Gastrocnemius medialis (tissue), 4 donors: ENCODE results near the gene ZP1. TPM values are rescaled to one million over a fixed set of nuclear protein-coding genes. Genes with fewer than 3 reads are reported as not detected.
"Not testable (repeated sequence)": the region's sequence is repeated elsewhere in the genome, so short reads cannot be mapped to it uniquely, and the experiment has no call there.

ENCODE experiments used
- ATAC-seq, 2 donors: fragments of 150-250 bp; one replicate each; pipeline ENCODE4 v1.9.1; 2016
- DNase-seq, 2 donors: peaks; one replicate each; pipeline ENCODE4 v3.0.0-alpha.2; 2019
- H3K27ac ChIP-seq, 4 donors: fragments of 200-600 bp; sonication (generic); 1 replicate in 1 of 4; 2 replicates in 3 of 4; pipeline ENCODE4 v1.5.1; 2016 to 2018; ENCODE audit warnings: mild to moderate bottlenecking in 2 of 4, moderate library complexity in 1 of 4
- H3K27me3 ChIP-seq, 3 donors: fragments of 200-600 bp; sonication (generic) in 2 of 3; 1 replicate in 1 of 3; 2 replicates in 2 of 3; pipeline versions ENCODE4 v1.5.1 to v1.6.0; 2016 to 2019; ENCODE audit warnings: mild to moderate bottlenecking in 1 of 3, moderate library complexity in 1 of 3
- H3K36me3 ChIP-seq, 2 donors: fragments of 200-600 bp; sonication (generic) in 1 of 2; one replicate each; pipeline ENCODE4 v1.5.1; 2017 to 2018
- H3K4me1 ChIP-seq, 2 donors: fragments of 200-600 bp; sonication (generic) in 1 of 2; one replicate each; pipeline ENCODE4 v1.5.1; 2016 to 2017; ENCODE audit warnings: mild to moderate bottlenecking in 2 of 2
- H3K4me3 ChIP-seq, 4 donors: fragments of 200-600 bp; sonication (generic) in 3 of 4; 1 replicate in 1 of 4; 2 replicates in 3 of 4; pipeline ENCODE4 v1.5.1; 2016 to 2019; ENCODE audit warnings: mild to moderate bottlenecking in 2 of 4
- H3K9me3 ChIP-seq, 3 donors: fragments of 200-600 bp; sonication (generic) in 2 of 3; 1 replicate in 1 of 3; 2 replicates in 2 of 3; pipeline ENCODE4 v1.5.1; 2016 to 2019
- POLR2A ChIP-seq, 2 donors: fragments of 450-650 bp; IDR thresholded peaks; one replicate each; pipeline ENCODE4 v1.6.1; 2017; ENCODE audit warnings: antibody characterized with exemption in 2 of 2, mild to moderate bottlenecking in 2 of 2, moderate library complexity in 2 of 2
- in situ Hi-C, 4 donors: fragments of 200-750 bp; cut with MboI; loops; one replicate each; pipeline versions ENCODE4 v1.15.0 to v1.8.0; 2017; ENCODE audit warnings: low sequenced_read_pairs in 4 of 4
- intact Hi-C: fragments of 100-400 bp; cut with DNase I; formaldehyde crosslinking; loops from one replicate; pipeline ENCODE4 v1.15.1; 2023; ENCODE audit warnings: low total_unique reads
- total RNA-seq, 4 donors: library from RNA; depleted of rRNA; stranded (reverse); fragments of >200 nt; gene quantifications; one replicate each; pipeline versions ENCODE4 v1.1.0 to v1.2.3, GENCODE V29; 2016
- TF ChIP-seq, protein P1 (sequence below), 5 experiments: fragments of 450-650 bp in 3 of 5; fragments of 200-600 bp in 2 of 5; sonication (generic) in 2 of 5; IDR thresholded peaks in 4 of 5; conservative IDR thresholded peaks in 1 of 5; 1 replicate in 4 of 5; 2 replicates in 1 of 5; pipeline ENCODE4 v1.5.1; 2016 to 2019; ENCODE audit warnings: antibody characterized with exemption in 5 of 5, mild to moderate bottlenecking in 3 of 5, moderate library complexity in 3 of 5

ZP1 gene
- total RNA-seq, 4 donors from 2014 or later: not detected

DNA sequence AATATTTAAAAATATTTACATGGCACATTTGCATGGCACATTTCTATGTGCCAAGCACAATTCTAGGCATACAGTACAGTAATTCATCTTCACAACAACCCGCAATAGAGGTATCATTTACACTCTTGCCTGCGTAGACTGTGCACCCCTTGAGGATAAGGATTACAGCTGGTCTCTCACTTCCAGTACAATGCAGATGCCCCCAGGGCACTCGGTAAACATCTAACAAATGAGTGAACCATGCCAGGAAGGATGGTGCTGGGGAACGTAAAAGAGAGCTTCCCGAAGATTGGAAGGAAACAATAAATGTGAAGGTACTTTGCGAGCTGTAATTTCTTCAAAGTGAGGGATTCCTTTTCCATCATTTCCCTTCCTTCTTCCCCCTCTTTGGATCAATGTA, 37.7 kb downstream of the ZP1 start:
- ATAC-seq (no peak), DNase-seq (no peak)
- Histone ChIP-seq H3K27me3 (no peaks in the 10 kb centered on the region), H3K27ac (peak overlapping the region; percentile 90 to 100 (median 98)), H3K9me3 (no peaks in the 10 kb centered on the region), H3K4me3 (peak overlapping the region; percentile 78 to 100 (median 94)), H3K36me3 (peaks cover 0 to 33% of the 10 kb centered on the region in 2 donors), H3K4me1 (peaks cover 24 to 28% of the 10 kb centered on the region in 2 donors)
- TF ChIP-seq, protein P1, sequence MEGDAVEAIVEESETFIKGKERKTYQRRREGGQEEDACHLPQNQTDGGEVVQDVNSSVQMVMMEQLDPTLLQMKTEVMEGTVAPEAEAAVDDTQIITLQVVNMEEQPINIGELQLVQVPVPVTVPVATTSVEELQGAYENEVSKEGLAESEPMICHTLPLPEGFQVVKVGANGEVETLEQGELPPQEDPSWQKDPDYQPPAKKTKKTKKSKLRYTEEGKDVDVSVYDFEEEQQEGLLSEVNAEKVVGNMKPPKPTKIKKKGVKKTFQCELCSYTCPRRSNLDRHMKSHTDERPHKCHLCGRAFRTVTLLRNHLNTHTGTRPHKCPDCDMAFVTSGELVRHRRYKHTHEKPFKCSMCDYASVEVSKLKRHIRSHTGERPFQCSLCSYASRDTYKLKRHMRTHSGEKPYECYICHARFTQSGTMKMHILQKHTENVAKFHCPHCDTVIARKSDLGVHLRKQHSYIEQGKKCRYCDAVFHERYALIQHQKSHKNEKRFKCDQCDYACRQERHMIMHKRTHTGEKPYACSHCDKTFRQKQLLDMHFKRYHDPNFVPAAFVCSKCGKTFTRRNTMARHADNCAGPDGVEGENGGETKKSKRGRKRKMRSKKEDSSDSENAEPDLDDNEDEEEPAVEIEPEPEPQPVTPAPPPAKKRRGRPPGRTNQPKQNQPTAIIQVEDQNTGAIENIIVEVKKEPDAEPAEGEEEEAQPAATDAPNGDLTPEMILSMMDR (IDR thresholded peaks at IDR 0.05 in 4 of 5, conservative IDR thresholded peaks at IDR 0.05 in 1 of 5): no peak
- TF ChIP-seq POLR2A (IDR thresholded peaks at IDR 0.05): no peak
- in situ Hi-C loops: loop anchor here in 1 of 4 donors (25.0 kb wide), 1 partner anchor 257 kb away; the partner anchor contains the start of gene VPS37C
- intact Hi-C loops: no loop called here

DNA sequence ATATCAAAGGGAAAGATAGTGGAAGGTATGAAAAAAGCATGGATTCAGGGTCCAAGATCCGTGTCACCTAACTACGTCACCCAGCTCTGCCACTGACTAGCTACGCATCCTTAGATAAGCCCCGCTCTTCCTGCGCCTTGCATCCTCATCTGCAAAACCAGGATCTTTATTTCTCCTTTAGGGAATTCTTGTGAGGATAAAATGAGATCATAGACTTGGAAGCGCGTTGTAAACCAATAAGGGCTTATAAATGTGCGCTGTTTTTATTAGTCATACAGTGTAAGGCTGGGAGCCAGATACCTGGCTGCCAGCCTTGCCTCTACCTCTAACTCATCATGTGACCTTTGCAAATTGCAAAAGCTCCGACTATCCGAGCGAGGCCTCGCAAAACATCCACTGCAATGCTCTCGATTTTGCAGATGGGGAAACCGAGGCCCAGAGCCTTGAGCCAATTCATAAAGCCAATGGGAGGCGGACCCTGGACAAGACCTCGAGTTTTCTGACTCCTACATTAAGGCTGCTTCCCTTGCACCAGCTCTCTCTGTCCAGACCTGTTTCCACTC, 38.3 kb downstream of the ZP1 start:
- Histone ChIP-seq H3K4me1 (peaks cover 24 to 27% of the 10 kb centered on the region in 2 donors), H3K36me3 (peaks cover 0 to 27% of the 10 kb centered on the region in 2 donors), H3K27ac (peak overlapping the region; percentile 90 to 100 (median 98)), H3K27me3 (no peaks in the 10 kb centered on the region), H3K4me3 (peak overlapping the region; percentile 78 to 100 (median 94)), H3K9me3 (no peaks in the 10 kb centered on the region)
- ATAC-seq (peak; percentile 28 to 49), DNase-seq (no peak)
- intact Hi-C loops (loop anchor here (1.0 kb wide), 2 partner anchors 63 to 256 kb away; partner anchors contain the start of genes CCDC86 and VPS37C), in situ Hi-C loops (loop anchor here in 1 of 4 donors (25.0 kb wide), 1 partner anchor 257 kb away; the partner anchor contains the start of gene VPS37C)
- TF ChIP-seq POLR2A (IDR thresholded peaks at IDR 0.05): no peak
- TF ChIP-seq, protein P1 (IDR thresholded peaks at IDR 0.05 in 4 of 5, conservative IDR thresholded peaks at IDR 0.05 in 1 of 5): no peak

DNA sequence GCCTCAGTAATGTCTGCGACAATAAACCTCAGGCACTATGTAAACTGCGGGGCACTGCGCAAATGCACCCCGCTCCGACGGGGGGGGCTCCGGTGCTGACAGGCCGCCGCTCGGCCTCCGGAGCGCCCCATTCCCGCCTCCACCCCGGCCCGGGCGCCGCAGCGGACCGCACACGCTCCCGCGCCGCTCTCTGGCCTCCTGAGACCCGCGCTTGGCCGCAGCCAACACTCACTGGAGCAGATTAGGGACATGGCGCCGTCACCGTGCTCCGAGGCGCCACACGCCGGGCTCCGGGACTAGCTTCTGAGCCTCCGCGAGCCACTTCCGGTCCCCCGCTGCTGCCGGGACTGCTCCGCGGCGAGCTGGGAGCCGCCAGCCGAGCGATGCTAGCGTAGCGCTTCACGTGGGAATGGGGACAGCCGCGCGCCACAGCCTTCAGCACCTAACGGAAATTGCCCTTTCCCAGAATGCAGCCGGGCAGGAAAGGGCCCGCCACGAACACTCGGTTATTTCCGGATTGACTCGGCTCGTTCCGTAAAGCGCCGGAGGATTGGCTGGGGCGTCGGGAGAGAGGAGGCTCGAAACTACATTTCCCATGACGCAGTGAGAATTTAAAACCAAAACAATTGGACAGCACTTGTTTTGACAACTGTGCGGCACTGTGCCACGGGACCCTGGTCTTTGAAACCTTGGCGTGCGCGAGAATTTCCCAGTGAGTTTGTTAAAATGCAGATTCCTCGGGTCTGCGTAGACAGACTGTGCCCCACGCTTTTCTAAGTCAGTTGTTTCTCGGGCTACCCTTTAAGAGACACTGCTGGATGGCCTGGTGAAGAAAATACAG, 39.0 kb downstream of the ZP1 start, which contains the start of gene PRPF19:
PRPF19 (minus strand) TSS at position 454 of the 841 bp plus-strand sequence; CDS start at position 251, 203 bp downstream.
- H3K36me3 ChIP-seq: peaks cover 0 to 20% of the 10 kb centered on the region in 2 donors
- H3K9me3 ChIP-seq: no peaks in the 10 kb centered on the region
- in situ Hi-C loops (loop anchor here in 1 of 4 donors (25.0 kb wide), 1 partner anchor 256 kb away; the partner anchor contains the start of gene VPS37C), intact Hi-C loops (loop anchor here (1.0 kb wide), 2 partner anchors 64 to 255 kb away; partner anchors contain the start of genes CCDC86 and VPS37C)
- H3K4me1 ChIP-seq: peaks cover 23 to 24% of the 10 kb centered on the region in 2 donors
- DNase-seq (peak; percentile 96 to 97), ATAC-seq (peak; percentile 95 to 96)
- no peaks in the 10 kb centered on the region for H3K27me3 ChIP-seq
- peak within 1 kb of the TSS; percentile 78 to 100 (median 94) for H3K4me3 ChIP-seq
- TF ChIP-seq, protein P1 (IDR thresholded peaks at IDR 0.05 in 4 of 5, conservative IDR thresholded peaks at IDR 0.05 in 1 of 5): no peak
- peak; percentile 81 to 88 for TF ChIP-seq POLR2A (IDR thresholded peaks at IDR 0.05)
- H3K27ac ChIP-seq: peak within 1 kb of the TSS; percentile 90 to 100 (median 98)

DNA sequence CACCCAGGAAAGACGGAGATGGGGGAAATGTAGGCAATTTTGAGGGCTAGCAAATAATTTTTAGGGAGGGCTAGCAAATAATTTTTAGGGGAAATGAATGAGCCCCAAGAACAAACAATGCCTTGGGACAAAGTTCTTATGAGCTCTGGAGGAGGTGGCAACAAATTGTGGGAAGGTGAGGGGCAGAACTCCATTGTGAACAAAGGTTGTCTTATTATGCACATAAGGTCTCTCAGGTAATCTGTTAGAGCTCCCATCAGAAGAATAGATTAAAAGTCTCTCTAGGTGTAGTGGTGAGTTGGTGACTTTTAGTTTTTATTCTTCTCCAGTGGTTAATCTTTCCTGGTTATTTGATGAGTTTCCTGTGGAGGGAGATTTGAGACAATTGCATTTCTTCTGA, 41.5 kb downstream of the ZP1 start:
- intact Hi-C loops (no loop called here), in situ Hi-C loops (loop anchor here in 1 of 4 donors (25.0 kb wide), 1 partner anchor 253 kb away; the partner anchor contains the start of gene VPS37C)
- H3K4me1 ChIP-seq: peaks cover 32 to 37% of the 10 kb centered on the region in 2 donors
- no peaks in the 10 kb centered on the region for H3K27me3 ChIP-seq
- no peaks in the 10 kb centered on the region for H3K9me3 ChIP-seq
- no peaks in the 10 kb centered on the region for H3K36me3 ChIP-seq
- H3K27ac ChIP-seq: no peak overlapping the region
- ATAC-seq (no peak), DNase-seq (no peak)
- no peak overlapping the region for H3K4me3 ChIP-seq
- no peak for TF ChIP-seq POLR2A (IDR thresholded peaks at IDR 0.05)
- TF ChIP-seq, protein P1 (IDR thresholded peaks at IDR 0.05 in 4 of 5, conservative IDR thresholded peaks at IDR 0.05 in 1 of 5): no peak

DNA sequence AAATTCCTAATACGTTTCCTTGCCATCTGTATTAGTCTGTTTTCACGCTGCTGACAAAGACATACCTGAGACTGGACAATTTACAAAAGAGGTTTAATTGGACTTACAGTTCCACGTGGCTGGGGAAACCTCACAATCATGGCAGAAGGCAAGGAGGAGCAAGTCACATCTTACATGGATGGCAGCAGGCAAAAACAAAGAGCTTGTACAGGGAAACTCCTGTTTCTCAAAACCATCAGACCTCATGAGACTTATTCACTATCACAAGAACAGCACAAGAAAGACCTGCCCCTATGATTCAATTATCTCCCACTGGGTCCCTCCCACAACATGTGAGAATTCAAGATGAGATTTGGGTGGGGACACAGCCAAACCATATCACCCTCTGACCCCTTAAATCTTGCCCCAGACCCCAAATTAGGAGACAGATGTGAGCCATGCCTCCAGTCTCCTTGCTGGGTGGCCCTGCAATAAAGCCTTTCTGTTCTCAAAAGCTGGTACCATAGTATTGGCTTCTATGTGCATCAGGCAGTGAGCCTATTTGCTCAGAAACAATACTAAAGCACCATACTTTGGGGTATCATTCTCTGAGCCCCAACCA, 42.4 kb downstream of the ZP1 start:
- H3K9me3 ChIP-seq, H3K36me3 ChIP-seq, H3K27ac ChIP-seq, H3K27me3 ChIP-seq, intact Hi-C loops, ATAC-seq, DNase-seq, H3K4me3 ChIP-seq: not testable (repeated sequence)
- in situ Hi-C loops: loop anchor here in 1 of 4 donors (25.0 kb wide), 1 partner anchor 253 kb away; the partner anchor contains the start of gene VPS37C
- H3K4me1 ChIP-seq: peaks cover 24 to 32% of the 10 kb centered on the region in 2 donors
